Subcutaneous abdominal adipose tissue (tissue), 5 donors: ENCODE results near the gene NFIC.
"Not testable (repeated sequence)": the region's sequence is repeated elsewhere in the genome, so short reads cannot be mapped to it uniquely, and the experiment has no call there.

Experiments
- H3K27ac ChIP-seq: one replicate; pipeline ENCODE4 v1.7.0; 2013; ENCODE audit warnings: low read depth, mild to moderate bottlenecking, inconsistent platforms, low read length, moderate library complexity
- H3K27me3 ChIP-seq, 5 donors: one replicate each; pipeline ENCODE4 v1.7.0; 2013; ENCODE audit warnings: low read length in 5 of 5, inconsistent platforms in 1 of 5; ENCODE audit not compliant: control insufficient read depth in 5 of 5, insufficient read depth in 4 of 5
- H3K36me3 ChIP-seq, 5 donors: one replicate each; pipeline ENCODE4 v1.7.0; 2013; ENCODE audit warnings: low read length in 5 of 5; ENCODE audit not compliant: control insufficient read depth in 5 of 5, insufficient read depth in 5 of 5
- H3K4me1 ChIP-seq, 5 donors: one replicate each; pipeline ENCODE4 v1.7.0; 2013; ENCODE audit warnings: low read length in 5 of 5, mild to moderate bottlenecking in 3 of 5, moderate library complexity in 1 of 5; ENCODE audit not compliant: control insufficient read depth in 5 of 5, insufficient read depth in 5 of 5
- H3K4me3 ChIP-seq, 5 donors: one replicate each; pipeline ENCODE4 v1.7.0; 2013; ENCODE audit warnings: low read length in 5 of 5, low read depth in 1 of 5
- H3K9ac ChIP-seq, 5 donors: one replicate each; pipeline ENCODE4 v1.7.0; 2013; ENCODE audit warnings: low read length in 5 of 5, mild to moderate bottlenecking in 4 of 5, moderate library complexity in 3 of 5
- H3K9me3 ChIP-seq, 5 donors: one replicate each; pipeline ENCODE4 v1.7.0; 2013; ENCODE audit warnings: low read length in 5 of 5; ENCODE audit not compliant: control insufficient read depth in 5 of 5
- donor health status: healthy.
- donor health status: healthy.
- donor health status: healthy.
- donor health status: healthy.
- donor health status: healthy.

NFIC gene

DNA sequence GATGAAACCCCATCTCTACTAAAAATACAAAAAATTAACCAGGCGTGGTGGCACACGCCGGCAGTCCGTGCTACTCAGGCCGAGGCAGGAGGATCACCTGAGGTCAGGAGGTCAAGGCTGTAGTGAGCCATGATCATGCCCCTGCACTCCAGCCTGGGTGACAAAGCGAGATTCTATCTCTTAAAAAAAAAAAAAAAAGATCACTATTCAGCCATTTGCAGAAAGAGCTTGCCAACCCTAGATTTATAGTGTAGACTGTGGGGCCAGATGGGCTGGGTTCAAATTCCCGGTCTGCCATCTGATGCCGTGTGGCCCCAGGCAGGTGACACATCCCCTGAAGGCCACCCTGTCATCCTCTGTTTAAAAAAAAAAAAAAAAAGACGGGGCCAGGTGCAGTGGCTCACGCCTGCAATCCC lies 85.1 kb downstream of the NFIC start:
- Histone ChIP-seq H3K27me3 (no peaks in the 10 kb centered on the region), H3K27ac (peak overlapping the region; percentile 51), H3K4me1 (peaks cover 0 to 10% (median 5%) of the 10 kb centered on the region in 5 donors), H3K36me3 (peaks cover 0 to 83% (median 61%) of the 10 kb centered on the region in 5 donors), H3K9ac (no peak overlapping the region), H3K4me3 (no peak overlapping the region), H3K9me3 (no peaks in the 10 kb centered on the region)

DNA sequence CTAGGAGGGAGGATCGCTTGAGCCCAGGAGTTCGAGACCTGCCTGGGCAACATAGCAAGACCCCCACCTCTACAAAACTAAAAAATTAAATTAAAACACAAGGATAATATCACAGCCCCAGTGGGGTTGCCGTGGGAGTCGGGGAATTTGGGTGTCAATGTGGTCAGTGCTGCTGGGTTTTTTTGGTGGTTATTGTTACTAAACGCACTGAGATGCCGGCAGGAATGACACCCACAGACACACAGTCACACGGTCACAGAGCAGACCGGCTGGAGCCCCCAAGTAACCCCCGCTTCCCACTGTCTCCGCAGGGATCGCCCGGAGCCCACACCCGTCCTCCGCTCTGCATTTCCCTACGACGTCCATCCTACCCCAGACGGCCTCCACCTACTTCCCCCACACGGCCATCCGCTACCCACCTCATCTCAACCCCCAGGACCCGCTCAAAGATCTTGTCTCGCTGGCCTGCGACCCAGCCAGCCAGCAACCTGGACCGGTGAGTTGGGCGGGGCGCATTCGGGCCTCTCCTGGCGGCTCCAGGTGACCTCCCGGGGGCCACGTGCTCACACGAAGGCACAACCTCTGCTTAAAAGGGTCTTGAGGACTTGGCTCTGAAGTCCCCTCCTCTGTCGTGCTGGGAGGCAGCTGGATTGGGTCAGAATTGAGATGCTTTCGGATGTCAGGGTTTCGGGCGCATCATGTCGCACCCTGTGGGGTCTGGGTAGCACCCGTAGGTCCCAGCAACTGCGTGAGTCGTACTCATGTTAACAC lies 86.0 kb downstream of the NFIC start:
- Histone ChIP-seq H3K27ac (no peak overlapping the region), H3K36me3 (peaks cover 0 to 86% (median 66%) of the 10 kb centered on the region in 5 donors), H3K27me3 (no peaks in the 10 kb centered on the region), H3K9ac (no peak overlapping the region), H3K9me3 (no peaks in the 10 kb centered on the region), H3K4me1 (peaks cover 0 to 18% (median 10%) of the 10 kb centered on the region in 5 donors), H3K4me3 (no peak overlapping the region)

DNA sequence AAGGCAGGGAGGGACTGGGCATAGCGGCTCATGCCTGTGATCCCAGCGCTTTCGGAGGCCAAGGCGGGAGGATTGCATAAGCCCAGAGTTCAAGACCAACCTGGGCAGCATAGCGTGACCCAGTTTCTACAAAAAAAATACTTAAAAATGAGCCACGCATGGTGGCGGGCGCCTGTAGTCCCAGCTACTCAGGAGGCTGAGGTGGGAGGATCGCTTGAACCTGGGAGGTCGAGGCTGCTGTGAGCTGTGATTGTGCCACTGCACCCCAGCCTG lies 86.5 kb downstream of the NFIC start:
- peaks cover 0 to 85% (median 61%) of the 10 kb centered on the region in 5 donors for H3K36me3 ChIP-seq
- not testable (repeated sequence) for H3K27me3 ChIP-seq, H3K27ac ChIP-seq, H3K9me3 ChIP-seq, H3K9ac ChIP-seq, H3K4me3 ChIP-seq
- peaks cover 0 to 23% (median 15%) of the 10 kb centered on the region in 5 donors for H3K4me1 ChIP-seq

DNA sequence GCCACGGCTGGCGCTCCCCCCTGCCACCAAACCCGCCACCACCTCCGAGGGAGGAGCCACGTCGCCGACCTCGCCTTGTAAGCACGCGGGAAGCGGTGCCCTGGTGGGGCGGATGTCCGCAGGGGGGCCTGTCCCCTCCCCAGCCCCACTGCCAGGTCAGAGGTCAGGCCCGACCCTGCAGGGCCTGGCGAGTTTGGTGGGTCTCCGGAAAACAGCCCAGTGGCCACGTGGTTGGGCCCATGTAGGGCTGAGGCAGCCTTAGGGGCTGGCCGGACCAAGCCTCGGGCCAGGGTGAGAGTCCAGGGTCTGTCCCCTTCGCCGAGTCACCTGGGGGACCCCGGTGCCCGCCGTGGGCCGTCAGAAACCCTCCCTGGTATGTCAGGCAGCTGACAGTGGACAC lies 87.5 kb downstream of the NFIC start:
- H3K4me3 ChIP-seq, result no peak overlapping the region
- peak overlapping the region; percentile 16 for H3K27ac ChIP-seq
- peaks cover 0 to 78% (median 57%) of the 10 kb centered on the region in 5 donors for H3K36me3 ChIP-seq
- no peaks in the 10 kb centered on the region for H3K27me3 ChIP-seq
- H3K9ac ChIP-seq, result no peak overlapping the region
- peaks cover 0 to 32% (median 25%) of the 10 kb centered on the region in 5 donors for H3K4me1 ChIP-seq
- H3K9me3 ChIP-seq, result no peaks in the 10 kb centered on the region

GRCh38 chr19:3454656-3455392 lies 88.4 kb downstream of the NFIC start:
- Histone ChIP-seq H3K27me3 (no peaks in the 10 kb centered on the region), H3K4me3 (no peak overlapping the region), H3K9ac (no peak overlapping the region), H3K27ac (no peak overlapping the region), H3K9me3 (no peaks in the 10 kb centered on the region), H3K36me3 (peaks cover 0 to 73% (median 51%) of the 10 kb centered on the region in 5 donors), H3K4me1 (peaks cover 0 to 42% (median 34%) of the 10 kb centered on the region in 5 donors)

DNA sequence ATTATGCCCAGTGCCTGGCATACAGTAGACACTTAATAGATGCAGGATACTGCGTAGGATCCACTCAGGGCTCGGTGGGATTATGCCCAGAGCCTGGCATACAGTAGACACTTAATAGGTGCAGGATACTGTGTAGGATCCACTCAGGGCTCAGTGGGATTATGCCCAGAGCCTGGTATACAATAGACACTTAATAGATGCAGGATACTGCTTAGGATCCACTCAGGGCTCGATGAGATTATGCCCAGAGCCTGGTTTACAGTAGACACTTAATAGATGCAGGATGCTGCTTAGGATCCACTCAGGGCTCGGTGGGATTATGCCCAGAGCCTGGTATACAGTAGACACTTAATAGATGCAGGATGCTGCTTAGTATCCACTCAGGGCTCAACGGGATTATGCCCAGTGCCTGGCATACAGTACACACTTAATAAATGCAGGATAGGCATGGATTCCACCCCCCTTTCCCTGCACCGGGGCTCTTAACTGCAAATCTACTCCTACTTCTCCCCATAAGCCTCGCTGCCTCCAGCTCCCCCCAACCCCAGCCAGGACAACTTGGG lies 89.1 kb downstream of the NFIC start:
- Histone ChIP-seq H3K9me3 (no peaks in the 10 kb centered on the region), H3K27me3 (no peaks in the 10 kb centered on the region), H3K4me1 (peaks cover 0 to 48% (median 40%) of the 10 kb centered on the region in 5 donors), H3K27ac (no peak overlapping the region), H3K9ac (no peak overlapping the region), H3K36me3 (peaks cover 0 to 73% (median 51%) of the 10 kb centered on the region in 5 donors), H3K4me3 (no peak overlapping the region)

DNA sequence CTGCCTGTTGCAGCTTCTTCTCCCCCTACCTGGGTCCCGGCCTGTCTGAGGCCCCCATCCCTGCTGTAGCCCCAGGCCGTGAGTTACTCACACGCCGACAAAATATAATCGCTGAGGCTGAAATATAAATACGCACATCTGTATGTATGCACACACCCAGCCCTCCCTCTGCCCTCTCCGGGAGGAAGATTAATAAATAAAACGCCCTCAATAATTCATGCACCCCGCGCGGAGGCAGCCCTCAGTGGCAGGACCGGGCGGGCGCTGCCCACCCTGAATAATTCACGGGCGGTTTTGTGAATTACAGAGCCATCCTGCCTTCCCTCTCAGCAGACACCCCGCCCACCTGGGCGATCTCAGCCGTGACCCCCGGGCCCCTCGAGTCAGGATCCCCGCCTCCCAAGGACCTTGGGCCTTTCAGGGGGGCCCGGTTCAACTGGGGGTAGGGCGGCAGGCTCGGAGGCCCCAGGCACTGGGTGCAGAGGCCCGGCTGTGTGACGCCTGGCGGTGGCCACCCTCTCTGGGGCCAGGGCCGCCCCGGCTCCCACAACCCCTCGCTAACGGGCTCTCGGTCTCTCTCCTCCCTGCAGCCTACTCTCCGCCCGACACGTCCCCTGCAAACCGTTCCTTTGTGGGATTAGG lies 89.7 kb downstream of the NFIC start:
- Histone ChIP-seq H3K4me1 (peaks cover 0 to 42% (median 36%) of the 10 kb centered on the region in 5 donors), H3K36me3 (peaks cover 0 to 67% (median 50%) of the 10 kb centered on the region in 5 donors)

DNA sequence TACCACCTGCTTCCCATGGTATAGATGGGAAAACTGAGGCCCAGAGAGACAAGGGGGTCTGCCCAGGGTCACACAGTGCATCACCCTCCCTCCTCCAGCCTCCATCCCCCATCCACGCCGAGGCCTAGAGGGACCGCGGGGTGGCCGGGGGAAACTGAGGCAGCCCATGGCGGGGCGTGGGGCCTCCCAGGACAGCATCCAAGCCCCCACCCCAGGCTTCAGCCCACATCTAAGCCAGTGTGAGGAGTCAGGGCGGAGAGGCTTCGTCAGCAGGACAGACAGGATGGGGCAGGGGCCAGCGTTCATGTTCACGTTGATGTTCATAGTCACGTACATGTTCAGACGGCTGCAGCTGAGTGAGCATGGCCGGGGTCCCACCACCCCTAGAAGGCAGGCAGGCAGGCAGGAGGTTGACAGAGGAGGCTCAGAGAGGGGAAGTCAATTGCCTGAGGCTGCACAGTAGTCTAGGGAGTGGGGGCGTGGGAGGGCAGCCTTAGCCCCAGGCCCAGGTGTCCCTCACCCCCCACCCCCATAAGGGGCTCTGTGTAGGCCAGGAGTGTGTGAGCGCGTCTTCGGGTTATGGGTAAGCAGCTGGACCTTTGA lies 90.6 kb downstream of the NFIC start:
- peaks cover 0 to 39% (median 35%) of the 10 kb centered on the region in 5 donors for H3K4me1 ChIP-seq

More for the DNA sequence above, 89.7 kb downstream of the NFIC start:
- Histone ChIP-seq H3K4me3 (no peak overlapping the region), H3K27me3 (no peaks in the 10 kb centered on the region), H3K9me3 (no peaks in the 10 kb centered on the region), H3K27ac (no peak overlapping the region), H3K9ac (no peak overlapping the region)

DNA sequence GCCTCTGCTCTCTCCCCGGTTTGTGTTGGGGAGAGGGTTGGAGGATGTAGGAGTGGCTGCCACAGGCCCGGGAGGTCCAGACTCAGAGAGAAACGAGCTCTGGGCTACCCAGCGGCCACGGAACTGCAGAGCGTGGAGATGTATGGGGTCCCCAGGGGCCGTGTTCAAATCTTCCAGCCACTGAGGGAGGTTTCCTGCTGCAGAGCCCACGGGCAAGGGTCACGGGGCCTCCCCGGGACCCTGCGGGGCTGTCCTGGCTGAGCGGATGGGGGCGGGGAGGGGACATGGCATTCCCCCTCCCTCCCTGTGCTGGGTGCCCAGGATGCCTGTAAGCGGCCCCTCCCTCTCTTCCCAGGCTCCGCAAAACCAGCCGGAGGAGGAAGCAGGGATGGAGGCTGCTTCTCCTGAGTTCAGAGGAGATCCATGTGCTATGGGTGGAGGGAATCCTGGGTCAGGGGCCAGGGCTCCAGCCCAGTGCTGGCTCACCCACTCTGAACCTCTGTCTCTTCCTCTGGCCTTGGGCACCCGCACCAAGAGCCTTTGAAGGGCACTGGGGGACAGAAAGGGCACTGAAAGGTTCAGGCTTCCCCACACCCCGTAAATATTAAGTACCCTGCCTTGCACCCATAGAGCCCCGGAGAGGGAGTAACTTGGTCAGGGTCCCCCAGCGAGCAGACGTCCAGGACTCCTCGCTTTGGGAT lies 91.3 kb downstream of the NFIC start:
- Histone ChIP-seq H3K27ac (peak overlapping the region; percentile 74), H3K9ac (peak overlapping the region in 1 of 5 donors; percentile 43), H3K4me1 (peaks cover 0 to 39% (median 35%) of the 10 kb centered on the region in 5 donors), H3K27me3 (no peaks in the 10 kb centered on the region), H3K9me3 (no peaks in the 10 kb centered on the region), H3K36me3 (peaks cover 0 to 60% (median 45%) of the 10 kb centered on the region in 5 donors), H3K4me3 (no peak overlapping the region)

More for the DNA sequence above, 90.6 kb downstream of the NFIC start:
- no peak overlapping the region for H3K9ac ChIP-seq
- H3K27me3 ChIP-seq, result no peaks in the 10 kb centered on the region
- H3K4me3 ChIP-seq, result no peak overlapping the region
- no peak overlapping the region for H3K27ac ChIP-seq
- H3K9me3 ChIP-seq, result no peaks in the 10 kb centered on the region
- H3K36me3 ChIP-seq, result peaks cover 0 to 61% (median 48%) of the 10 kb centered on the region in 5 donors
